Activated gamma-delta T cell treated with Interleukin-2 at 50 U/mL for 16 hours (primary cell): ENCODE results near the gene CCDC134.
"Not testable (repeated sequence)": the region's sequence is repeated elsewhere in the genome, so short reads cannot be mapped to it uniquely, and the experiment has no call there.

Experiments used
- DNase-seq: peaks from one replicate; pipeline ENCODE4 v3.0.0-alpha.2; 2020

CCDC134 gene

GRCh38 chr22:41825376-41825775 lies 24.9 kb downstream of the CCDC134 start:
- DNase-seq, result no peak

DNA sequence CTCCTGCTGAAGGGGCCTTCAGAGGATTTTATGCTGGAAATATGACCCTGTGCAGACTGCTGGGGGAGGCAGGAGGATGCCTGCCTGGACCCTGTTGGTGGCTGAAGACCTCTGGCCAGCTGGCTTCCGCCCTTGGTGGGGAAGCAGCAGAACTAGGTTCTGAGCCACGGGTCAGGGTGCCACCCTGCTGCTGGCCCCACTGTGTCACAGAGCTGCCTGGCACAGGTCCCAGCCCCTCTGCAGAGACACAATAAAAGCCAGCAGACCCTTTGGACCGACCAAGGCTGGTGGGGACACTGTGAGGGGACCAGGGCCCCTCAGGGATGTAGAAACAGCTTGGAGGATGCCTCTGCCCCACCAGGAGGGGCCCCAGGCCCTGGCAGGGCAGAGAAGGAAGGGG lies 25.5 kb downstream of the CCDC134 start:
- no peak for DNase-seq

GRCh38 chr22:41826430-41827383 lies 26.2 kb downstream of the CCDC134 start:
- DNase-seq, result no peak

- DNase-seq, result no peak
Measured at GRCh38 chr22:41827671-41828070, 27.2 kb downstream of the CCDC134 start.

DNA sequence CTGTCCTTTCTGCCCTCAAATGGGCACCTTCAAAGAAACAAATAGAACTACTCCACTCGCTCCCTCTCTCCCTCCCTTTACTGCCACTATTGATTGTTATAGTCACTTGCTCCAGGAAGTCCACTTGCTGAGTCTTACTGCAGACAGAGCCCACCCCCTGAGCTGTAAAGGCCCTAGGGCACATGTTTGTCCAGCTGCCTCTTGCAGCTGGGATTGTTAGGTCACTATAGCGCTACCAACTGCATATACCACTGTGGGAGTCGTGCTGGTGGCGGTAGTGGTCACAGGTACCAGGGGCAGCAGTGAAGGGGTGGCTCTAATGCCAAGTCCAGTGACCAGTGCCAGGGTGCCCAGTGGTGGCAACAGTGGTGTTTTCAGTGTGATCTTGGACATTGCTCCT lies 28.0 kb downstream of the CCDC134 start:
- no peak for DNase-seq

GRCh38 chr22:41830174-41830573 lies 29.7 kb downstream of the CCDC134 start:
- DNase-seq, result no peak

DNA sequence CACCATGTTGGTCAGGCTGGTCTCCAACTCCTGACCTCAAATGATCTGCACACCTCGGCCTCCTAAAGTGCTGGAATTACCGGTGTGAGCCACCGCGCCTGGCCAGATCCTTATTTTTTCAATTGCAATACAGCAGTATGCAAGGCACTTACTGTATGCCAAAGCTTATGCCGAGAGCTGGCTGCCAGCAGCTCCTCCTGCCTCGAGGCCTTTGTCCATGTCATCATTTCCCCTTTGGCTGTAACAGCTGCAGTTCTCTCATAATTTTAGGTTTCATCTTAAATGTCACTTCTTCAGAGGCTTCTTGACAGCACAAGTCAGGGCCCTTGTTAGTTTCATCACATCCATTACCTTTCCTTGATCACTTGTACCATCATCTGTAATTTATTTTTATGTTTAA lies 30.9 kb downstream of the CCDC134 start:
- DNase-seq, result no peak

DNA sequence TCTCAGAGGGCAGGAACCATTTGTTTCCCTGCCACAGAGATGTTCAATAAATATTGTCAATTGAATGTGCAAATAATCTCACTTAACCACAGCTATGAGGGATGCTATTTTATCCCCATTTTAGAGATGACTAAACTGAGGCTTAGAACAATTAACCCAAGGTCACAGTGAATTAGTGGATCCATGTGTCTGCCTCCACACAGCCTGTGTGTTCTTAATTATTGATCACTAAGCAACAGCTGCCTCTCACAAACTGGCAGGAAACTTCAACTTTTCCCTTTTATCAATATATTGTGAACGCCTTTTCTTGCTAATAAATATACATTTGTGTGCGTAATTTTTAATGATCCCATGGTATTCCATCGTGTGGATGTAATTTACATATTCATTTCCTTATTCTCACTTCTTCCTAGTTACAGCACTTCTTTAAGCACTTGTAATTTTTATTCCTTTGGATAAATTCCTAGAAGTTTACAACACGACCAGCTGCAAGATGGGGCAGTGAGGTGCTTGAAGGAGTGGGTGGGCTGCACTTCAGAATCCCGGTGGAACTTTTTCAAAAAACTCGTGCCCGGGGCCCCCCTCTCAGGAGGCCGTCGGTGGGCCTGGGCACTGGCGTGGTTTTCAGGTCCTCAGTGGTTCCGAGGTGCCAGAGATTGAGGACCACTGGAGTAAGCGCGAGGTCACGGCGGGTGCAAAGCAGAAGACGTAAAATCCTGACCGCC lies 31.5 kb downstream of the CCDC134 start:
- peak; percentile 21 for DNase-seq

DNA sequence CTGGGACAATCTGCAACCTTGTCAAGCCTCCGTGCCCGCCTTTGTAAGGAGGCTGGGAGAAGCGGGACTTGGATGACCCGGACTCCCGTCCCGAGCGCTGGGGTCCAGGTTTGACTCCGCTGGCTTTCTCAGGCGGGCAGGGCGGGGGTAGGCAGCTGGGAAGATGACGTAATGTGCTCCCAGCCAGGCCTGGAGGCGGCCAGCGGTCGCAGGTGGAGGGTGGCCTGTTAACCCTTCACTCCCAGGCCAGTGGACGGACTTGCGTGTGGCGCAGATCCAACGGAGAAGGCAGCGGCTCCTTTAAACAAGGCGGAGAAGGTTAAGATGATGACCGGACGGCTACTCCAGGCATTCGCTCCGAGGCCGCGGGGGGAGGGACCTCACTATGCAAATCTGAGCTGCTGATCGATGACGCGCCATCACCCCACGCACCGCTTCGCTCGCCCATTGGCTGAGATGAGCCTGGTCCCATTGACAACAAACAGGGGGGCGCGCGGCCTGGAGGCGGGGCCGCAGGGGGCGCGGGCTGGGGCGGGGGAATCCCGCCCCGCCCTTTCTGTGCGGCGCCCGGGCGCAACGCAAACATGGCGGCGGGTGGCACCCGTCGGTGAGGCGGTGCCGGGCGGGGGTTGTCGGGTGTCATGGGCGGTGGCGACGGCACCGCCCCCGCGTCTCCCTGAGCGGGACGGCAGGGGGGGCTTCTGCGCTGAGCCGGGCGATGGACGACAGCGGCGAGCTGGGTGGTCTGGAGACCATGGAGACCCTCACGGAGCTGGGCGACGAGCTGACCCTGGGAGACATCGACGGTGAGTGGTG lies 32.3 kb downstream of the CCDC134 start, which contains the start of gene SREBF2:
SREBF2 (plus strand) TSS at position 553 of the 816 bp plus-strand sequence; CDS start at position 719, 166 bp downstream.
- DNase-seq, result peak; percentile 99

- peak; percentile 39 for DNase-seq
Measured at GRCh38 chr22:41833369-41834004, 33.0 kb downstream of the CCDC134 start.

DNA sequence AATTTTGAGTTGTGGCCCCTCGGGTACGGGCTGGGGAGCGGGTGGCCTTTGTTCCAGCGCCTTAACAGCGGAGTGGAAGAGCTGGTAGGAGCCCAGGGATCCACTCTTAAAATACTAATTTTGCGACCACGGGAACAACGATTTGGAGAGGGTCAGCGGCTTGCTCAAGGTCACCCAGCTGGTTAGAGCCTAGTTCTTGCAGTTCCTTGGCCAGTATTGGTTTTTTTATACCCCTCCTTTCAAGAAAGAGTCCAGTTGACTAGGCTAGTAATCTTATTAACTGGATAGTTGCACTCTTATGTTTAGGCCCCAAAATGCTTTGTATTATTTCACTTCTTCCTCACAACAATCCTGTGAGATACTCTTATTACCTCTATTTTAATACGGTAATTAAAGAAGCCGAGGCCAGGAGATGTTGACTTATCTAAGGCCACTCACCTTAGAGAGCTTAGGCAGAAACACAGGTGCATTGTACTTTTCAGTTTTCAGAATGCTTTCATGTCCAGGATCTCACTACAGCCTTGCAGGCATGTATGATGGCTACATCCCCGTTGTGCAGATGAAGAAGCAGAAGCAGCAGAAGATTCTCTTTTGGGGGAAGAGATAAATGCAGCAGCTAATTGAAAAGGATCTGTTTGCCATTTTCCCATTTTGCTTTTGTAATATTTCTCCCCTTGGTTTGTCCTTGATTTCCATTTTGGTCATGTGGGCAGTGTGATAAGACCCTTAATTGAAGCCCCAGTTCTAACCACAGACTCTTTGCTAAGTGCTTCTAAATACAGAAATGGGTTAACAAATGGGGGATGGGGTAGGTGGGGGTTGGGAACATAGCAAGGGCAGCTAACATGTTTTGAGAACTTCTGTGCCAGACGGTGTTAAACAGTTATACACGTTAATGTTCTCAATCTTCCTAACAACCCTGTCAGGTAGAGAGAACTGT lies 33.8 kb downstream of the CCDC134 start:
- no peak for DNase-seq

GRCh38 chr22:41835462-41835861 lies 35.0 kb downstream of the CCDC134 start:
- not testable (repeated sequence) for DNase-seq

DNA sequence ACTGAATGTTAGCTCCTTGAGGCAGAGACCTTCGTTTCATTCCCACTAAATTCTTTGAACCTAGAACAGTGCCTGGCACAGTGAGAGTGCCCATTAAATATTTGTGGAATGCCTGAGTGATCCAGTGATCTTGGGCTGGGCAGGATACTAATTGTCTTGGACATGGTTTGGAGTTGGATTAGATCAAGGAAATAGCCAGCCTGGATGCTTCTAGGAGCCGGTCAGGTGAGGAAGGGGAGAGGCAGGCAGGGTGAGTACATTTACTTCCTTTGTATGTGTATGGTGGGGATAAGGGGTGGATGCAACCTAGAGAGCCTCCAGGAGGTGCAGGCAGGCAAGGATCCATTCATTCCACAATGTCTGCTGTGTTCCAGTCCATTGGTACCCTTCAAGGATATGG lies 36.1 kb downstream of the CCDC134 start:
- no peak for DNase-seq

DNA sequence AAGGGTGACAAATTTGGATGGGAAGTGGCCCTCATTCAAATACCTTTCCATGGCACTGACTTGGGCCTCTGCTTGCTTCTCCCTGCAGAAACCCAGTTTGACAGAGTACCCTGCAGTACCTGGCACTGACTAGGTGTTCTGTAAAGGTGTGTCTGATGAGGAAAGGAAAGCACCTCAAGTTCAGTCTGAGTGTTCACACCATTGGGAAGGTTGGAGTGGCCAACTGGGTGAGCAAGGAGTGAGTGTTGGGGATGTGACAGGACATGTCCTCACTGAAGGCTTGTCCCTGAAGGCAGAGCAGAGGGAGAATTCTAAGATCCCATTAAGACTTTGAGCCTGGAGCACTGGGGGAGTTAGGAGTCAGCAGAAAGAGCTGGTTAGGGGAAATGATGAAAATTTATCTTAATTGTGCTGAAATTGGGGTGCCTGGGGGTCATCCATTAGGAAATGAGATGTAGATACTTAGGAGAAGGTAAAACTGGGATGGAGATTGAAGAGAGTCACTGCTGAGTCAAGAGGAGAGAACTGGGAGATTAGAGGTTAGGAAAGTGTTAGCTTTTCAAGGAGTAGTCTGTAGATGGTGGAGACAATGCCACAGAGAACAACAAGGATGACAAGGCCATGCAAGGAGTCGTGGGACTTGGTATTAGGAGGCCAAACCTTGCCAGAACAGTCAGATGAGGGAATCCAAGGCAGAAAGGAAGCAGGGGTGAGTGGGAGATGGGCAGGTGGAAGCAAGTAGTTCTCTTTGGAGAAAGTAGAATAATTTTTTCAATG lies 38.6 kb downstream of the CCDC134 start:
- no peak for DNase-seq

GRCh38 chr22:41840216-41840615 lies 39.7 kb downstream of the CCDC134 start:
- no peak for DNase-seq

DNA sequence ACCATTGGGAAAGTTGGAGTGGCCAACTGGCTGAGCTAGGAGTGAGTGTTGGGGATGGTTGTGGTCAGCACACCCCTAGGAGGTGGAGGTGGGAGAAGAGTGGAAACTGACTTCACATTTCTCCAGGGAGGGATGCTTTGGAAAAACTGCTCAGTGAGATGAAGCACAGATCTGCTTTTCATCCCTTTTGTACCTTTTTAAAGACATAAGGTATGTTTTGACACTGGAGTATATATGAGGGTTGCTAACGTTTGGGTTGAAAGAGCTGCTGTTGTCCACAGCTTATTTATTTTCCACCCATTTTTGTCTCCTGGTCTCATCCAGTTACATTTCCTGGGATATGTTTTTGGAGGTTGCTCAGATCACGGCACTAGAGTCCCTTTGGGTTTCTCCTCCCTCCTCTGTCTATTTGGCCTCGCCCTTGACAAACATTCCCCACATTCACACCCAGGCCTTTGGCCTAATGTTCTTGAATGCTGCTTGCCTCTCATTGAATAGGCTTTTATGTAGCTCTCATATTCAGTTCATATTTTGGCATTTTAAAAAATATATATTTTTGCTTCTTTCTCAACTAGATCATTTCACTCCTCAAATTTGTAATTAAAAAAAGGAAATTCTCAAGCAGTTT lies 40.7 kb downstream of the CCDC134 start:
- no peak for DNase-seq

DNA sequence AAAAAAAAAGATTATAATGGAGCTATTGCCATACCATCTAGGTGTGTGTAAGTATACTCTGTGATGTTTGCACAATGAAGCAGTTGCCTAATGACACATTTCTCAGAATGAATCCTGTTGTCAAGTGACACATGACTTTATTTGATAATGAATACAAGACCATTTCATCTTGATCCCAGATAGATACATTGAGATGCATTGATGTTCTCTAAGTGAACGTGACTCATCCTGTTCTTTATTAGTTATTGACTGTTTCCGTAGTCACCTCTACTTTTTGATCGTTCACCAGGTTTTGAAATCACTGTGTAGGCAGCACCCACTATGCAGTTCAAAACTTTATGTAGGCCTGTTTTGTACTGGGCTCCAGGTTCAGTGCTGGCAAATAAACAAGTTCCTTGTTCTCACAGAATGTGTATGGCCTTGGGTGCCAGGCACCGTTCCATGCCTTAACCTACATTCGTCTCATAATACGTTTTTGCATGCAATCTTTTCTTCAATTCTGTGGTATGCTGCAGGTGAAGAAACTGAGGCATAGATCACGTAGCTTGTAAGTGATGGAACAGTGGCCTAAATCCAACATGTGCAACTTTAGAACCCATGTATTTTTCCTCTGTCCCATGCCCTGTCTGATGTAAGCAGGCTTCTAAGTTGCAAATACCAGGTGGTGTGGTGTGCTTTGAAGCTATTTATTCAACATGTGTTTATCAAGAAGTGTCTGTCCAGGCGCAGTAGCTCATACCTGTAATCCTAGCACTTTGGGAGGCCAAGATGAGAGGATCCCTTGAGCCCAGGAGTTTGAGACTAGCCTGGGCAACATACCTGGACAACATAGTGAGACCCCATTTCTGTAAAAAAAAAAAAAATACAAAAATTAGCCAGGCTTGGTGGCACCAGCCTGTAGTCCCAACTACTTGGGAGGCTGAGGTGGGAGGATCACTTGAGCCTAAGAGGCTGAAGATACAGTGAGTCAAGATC lies 42.8 kb downstream of the CCDC134 start:
- no peak for DNase-seq

DNA sequence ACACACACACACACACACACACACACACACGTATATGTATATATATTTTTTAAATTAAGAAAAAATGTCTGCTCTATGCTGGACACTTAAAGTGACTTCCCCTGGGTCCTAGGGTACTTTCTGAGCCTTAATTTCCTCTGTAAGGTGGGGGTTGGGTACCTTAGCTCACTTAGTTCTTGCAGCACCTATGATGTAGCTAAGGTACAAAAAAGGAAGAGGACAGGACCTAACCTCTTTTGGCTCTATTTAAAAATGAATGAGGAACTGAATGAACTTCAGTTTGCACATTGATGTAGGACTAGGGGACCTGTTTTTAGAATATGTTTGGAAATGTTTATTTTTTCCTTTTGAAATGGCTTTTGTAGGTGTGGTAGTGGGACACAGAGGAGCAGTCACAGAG lies 43.6 kb downstream of the CCDC134 start:
- DNase-seq, result no peak

DNA sequence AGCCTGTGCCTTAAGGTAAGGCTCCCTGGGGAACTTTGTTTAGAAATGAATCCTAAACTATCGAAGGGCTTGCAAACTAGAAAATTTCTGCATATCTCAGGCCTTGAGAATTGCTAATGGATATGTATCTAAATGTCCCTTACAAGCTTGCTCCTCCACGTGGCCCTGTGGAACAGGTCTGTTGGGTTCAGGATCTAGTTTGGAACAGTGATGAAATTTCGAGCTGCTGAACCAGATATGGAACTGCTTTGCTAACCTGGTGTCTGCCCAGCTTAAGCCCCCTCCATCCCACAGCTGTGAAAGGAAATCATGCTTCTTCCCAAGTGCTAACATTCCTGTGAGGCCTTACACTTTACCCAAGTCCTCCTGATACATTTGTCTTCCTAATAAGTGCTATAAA lies 44.0 kb downstream of the CCDC134 start:
- DNase-seq, result no peak
